Measurements from ENCODE around the gene CLEC17A.
"Not testable (repeated sequence)": the region's sequence is repeated elsewhere in the genome, so short reads cannot be mapped to it uniquely, and the experiment has no call there.

The CLEC17A gene

DNA sequence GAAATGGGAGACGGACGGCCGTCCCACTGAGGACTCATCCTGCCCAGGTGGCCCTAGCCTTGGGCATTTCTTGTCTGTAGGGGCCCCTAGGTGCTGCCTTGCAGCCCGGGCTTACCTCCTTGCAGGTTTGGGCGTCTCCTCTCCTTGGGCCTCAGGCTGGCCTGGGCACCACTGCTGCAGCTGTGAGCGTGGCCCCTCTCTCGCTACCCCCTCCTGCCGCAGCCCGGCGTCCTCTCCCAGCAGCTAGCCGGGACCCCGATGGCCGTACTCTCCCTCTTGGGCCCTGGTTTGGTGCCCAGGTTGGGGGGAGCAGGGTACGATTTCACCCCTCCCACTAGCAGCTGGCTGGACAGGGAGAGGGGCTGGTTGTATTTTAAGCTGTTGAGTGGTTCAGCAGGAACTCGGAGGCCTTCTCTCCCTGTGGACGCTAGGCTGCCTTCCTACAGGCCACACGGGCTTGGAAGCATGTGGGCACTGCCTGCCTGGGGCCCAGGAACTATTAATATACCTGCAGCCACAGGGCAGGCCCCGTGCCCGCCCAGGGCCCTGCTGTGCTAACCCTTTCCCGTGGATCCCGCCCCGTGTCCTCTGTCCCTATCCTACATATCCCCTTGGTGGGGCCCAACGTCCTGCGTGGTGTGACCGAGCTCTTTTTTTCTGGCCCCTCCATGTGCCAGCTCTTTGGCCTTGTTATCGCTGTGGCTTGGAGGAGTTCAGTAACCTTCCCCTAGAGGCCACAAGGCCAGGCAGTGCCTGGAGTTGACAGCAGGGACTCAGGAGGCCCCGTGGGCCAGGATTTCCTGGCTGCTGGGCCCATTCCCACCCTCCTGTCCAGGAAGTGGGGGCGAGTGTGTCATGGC is 22.7 kb upstream of the CLEC17A start:
- no peak for DNase-seq (ENCODE audit: low spot score)

DNA sequence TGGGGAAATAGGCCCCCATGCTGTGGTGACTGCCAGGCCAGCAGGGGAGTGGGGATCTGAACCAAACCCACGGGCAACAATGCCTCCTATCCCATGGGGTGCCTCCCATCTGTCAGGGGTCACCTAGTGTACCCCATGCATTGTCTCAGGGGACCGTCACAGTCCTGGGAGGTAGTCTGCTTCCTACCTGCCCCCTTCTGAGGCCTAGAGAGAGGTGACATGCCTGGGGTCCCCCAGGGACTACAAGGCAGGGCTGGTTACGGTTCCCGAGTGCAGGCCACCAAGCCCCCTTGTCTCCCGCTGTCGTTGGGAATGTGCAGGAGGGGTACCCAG is 22.1 kb upstream of the CLEC17A start:
- DNase-seq (ENCODE audit: low spot score), result no peak

DNA sequence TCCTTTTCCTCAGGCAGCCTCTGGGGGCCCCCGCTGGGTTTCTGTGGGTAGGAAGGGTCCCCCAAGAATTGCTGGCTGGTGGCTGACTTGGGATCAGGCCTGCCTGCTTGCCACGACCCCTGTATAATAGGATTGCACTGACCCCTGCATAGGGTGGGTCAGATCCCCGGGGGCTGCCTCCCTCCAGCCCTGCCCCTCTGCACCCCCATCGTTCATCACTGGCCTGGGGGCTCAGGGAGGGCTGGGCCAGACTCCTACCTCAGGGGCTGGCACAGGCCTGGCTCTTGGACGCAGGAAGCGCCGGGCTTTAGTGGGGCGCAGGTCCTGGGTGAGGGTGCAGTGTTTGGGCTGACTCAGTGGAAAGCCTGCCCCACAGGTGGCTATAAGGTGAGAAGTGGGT is 21.6 kb upstream of the CLEC17A start:
- no peak for DNase-seq (ENCODE audit: low spot score)

DNA sequence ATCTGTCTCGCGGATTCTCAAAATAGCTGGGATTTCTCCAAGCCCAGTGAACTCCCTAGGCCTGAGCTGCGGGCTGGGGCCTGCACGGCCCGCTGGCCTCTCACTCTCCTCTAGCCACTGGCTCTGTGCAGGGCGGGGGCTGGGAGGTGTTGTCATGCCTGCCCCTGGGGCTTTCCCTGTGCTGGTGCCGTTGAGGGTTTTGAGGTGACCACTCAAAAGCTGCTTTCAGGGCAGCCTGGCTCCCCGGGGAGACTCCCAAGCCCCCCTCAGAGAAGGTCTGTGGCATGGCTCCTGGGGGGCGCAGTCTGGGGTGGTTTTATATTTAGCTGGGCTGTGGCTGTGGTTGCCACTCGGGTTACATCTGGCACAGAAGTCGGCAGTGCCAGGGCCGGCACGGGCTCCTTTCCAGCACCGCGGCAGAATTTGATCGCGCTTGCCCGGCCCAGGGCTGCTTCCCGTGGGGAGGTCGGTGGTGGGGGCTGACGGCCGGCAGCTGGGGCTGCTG is 21.0 kb upstream of the CLEC17A start:
- DNase-seq (ENCODE audit: low spot score), result peak; percentile 67

DNA sequence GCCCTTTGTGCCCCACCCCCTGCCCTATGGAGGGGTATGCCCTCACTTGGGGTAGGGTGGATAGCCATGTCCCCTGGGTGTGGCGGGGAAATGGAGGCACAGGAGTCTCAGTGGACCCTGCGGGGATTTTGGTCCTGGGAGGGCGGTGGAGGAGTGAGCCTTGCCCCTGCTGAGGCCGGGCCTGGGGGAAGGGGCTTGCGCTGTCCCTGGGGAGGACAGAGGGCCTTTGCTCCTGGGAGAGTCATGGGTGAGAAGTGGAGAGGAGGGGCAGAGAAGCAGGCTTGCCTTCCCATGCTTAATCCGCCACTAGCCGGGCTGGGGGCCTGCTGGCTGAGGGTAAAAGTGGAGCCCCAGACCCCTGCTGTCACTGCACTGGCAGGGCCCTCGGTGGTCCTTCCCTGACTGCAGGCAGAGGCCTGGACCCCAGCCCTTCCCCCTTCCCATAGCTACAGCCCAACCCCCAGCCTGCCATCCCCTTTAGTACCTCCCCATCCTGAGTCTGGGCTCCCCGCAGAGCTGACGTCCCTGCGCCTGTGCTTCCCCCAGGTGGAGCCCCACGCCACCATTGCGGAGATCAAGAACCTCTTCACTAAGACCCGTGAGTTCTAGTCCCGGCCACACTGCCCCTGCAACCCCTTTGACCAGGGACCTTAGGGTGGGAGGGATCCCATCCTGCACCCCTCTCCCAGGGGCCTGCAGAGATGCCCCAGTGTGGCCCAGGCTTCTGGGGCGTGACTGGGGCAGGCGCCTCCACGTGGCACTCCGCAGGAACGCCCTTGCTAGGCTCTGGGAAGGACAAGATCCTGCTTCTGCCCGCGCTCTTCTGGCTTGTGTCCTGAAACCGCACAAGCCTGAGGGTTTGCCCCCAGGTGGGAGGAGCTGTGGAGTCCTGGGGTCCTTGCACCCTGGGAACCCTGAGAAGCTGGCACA is 20.0 kb upstream of the CLEC17A start:
- no peak for DNase-seq (ENCODE audit: low spot score)

DNA sequence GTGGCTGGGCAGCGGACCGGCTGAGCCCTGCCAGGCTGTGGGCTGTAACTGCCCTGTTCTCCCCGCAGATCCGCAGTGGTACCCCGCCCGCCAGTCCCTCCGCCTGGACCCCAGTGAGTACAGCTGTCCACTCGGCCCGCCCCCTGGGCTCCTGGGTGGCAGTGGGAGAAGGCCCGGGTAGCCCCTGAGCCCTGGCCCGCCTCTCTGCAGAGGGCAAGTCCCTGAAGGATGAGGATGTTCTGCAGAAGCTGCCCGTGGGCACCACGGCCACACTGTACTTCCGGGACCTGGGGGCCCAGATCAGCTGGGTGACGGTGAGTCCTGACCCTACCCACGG is 19.3 kb upstream of the CLEC17A start:
- DNase-seq (ENCODE audit: low spot score), result no peak

DNA sequence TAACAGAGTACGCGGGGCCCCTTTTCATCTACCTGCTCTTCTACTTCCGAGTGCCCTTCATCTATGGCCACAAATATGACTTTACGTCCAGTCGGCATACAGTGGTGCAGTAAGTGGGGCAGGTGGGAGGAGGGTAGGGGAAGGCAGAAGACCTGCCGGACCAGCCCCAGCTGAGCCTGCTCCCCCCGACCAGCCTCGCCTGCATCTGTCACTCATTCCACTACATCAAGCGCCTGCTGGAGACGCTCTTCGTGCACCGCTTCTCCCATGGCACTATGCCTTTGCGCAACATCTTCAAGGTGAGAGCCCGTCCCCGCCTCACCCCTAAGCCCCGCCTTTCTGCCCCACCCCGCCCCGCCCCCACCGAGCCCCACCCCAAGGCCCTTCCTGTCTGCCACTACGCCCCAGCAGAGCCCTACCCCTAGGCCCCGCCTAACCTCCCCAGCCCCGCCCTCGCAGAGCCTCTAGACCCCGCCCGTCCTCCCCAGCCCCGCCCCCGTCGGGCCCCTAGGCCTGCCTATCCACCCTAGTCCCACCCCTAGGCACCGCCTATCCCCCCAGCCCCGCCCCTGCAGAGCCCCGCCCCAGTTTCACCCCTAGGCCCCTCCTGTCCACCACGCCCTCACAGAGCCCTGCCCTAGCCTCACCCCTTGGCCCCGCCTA is 18.8 kb upstream of the CLEC17A start:
- no peak for DNase-seq (ENCODE audit: low spot score)

DNA sequence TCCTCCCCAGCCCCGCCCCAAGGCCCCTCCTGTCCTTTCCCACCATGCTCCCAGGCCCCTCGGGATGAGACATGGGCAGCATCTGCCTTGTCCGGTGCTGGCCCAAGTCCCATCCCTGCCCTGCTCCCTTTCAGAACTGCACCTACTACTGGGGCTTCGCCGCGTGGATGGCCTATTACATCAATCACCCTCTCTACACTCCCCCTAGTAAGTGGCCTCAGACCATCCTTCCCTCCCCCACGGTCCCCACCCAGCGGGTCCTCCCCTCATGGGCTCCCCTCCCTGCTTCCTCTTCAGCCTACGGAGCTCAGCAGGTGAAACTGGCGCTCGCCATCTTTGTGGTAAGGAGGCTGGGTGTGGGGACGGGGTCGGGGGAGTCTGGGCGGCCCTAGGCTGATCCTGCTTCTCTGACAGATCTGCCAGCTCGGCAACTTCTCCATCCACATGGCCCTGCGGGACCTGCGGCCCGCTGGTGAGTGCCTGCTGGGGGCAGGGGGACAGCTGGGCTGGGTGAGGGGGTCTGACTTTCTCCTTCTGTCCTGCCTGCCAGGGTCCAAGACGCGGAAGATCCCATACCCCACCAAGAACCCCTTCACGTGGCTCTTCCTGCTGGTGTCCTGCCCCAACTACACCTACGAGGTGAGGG is 18.1 kb upstream of the CLEC17A start:
- not testable (repeated sequence) for DNase-seq (ENCODE audit: low spot score)

DNA sequence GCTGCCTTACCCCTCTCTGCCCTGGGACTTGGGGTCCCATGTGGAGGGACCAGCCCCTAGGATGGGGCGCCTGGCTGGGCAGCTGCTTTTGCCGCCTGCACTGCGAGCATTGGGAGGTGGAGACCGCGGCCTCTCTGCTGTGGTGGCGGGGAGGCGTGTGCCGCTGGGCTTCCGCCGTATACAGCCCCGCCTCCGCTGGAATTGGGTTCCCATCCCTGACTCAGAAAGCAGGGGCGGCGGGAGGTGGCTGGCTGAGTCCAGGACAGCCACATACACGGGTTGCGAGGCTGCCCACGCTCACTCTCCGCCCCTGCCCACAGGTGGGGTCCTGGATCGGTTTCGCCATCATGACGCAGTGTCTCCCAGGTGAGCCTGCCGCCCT is 17.6 kb upstream of the CLEC17A start:
- no peak for DNase-seq (ENCODE audit: low spot score)

DNA sequence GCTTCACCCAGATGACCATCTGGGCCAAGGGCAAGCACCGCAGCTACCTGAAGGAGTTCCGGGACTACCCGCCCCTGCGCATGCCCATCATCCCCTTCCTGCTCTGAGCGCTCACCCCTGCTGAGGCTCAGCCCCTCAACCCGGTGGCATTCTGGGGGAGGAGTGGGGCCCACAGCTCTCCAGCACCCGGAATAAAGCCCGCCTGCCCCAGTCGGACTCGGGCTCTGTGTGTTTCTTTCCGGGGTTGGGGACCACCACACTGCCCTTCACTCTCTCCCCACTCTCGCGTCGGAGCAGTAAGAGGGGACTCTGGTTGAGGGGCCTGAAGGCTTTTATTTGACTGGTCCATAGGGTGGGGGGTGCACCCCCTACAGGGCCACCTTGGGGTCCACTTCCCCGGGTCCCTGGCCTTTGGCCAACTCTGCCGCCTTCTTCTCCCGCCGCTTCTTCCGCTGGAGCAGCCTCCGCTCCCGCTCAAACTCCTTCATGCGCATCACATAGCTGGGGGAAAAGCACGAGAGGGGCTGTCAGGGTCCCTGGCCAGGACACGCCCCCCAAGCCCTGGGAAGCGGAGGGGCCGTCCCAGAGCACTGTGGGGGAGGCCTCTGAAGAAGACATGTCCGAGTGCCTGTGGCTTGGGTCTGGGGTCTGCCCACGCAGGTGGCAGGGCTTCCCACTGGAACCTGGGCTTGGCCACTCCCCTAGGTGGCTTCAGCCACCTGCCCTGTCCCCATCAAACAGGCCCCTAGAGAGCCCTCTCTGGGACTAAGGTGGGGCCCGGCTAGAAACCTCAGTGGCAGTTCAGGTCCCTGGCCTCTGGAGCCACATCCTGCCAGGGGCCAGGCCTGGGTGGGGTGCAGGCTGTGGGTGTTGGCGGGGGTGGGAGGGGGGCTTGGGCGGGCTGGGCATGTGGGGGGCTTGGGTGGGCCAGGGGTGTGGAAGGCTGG is 16.8 kb upstream of the CLEC17A start:
- DNase-seq (ENCODE audit: low spot score), result no peak

DNA sequence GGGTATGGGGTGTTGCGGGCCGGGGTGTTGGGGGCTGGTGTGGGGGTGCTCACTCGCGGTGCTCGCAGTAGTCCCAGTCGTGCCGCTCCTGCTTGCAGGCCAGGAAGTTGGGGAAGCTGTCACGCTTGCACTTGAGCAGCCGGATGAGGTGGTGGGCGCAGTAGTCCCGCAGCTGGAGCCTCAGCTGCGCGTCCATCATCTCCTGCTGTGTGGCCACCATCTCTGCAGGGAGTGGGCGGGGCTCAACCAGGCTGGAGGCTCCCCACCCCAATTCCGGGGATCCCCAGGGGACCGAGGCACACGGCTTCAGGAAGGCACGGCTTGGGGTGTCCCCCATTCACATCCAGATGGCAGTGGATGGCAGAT is 16.2 kb upstream of the CLEC17A start:
- DNase-seq (ENCODE audit: low spot score), result no peak

DNA sequence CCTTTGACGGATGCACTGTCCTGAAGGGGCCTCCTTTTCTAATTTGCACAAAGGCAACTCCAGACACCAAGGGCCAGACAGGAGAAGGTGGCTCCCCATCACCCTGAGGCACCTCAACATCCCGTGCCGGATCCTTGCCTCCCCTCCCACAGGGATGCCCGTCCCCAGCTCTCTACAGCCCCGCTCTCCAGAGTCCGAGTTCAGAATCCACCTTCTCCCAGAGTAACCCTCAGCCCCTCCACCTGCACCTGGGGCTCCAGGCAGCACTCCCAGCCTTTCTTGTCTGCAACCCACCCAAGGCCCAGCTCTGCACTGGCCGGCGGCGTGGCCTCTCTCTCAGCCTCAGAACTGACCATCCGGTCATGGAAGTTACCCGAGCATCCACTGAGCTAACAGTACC is 15.8 kb upstream of the CLEC17A start:
- DNase-seq (ENCODE audit: low spot score), result no peak

DNA sequence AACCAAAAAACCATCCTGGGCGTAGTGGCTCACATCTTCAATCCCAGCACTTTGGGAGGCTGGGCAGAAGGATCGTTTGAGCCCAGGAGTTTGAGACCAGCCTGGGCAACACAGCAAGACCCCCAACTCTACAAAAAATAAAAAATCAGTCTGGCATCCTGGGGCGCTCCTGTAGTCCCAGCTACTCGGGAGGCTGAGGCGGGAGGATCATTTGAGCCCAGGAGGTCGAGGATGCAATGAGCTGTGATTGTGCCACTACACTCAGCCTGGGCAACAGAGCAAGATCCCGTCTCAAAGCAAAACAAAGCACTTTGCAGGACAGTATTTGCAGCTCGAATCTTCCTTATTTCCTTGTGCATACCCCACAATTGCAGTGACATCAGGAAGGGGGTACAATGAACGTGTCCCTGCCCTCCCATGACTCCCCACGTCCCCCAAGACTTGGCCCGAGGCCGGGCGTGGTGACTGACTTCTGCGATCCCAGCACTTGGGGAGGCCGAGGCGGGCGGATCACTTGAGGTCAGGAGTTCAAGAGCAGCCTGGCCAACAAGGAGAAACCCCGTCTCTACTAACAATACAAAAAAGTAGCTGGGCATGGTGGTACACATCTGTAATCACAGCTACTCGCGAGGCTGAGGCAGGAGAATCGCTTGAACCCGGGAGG is 11.9 kb upstream of the CLEC17A start:
- DNase-seq (ENCODE audit: low spot score), result no peak

DNA sequence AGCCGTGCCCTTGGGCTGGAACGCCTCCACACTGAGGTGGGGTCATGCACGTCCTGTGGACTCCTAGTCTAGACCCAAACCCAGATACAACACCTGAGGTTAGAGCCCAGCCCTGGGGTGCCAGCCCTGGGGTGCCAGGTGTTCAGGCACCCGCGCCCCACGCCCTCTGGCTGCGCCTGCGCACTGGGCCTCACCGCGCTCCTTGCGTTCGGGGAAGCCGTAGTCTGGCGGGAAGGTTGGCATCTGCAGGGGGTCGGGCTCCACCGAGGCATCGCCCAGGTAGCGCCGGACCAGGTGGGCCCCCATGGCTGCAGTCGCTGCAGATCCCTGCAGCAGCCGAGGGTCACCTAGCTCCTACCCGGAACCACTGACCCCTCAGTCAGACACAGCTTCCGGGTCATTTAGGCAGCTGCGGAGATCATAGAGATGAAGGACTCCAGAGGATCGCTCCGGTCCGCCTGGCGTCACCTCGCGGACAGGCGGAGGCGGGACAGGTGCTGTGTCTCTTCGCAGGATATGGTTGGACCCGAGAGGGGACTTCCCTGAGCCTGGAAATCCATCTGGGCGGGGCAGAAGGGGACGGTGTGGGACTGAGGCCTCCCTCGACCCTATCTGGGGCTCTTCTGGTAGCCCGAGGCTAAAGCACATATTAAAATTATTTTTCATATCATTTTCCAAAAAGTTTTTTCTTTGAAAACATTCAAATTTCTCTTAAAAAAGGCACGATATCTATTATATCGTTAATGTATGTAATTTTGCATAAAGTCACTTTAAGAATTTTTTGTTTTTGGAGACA is 11.0 kb upstream of the CLEC17A start, which contains the start of gene NDUFB7:
Gene NDUFB7, minus strand, starts transcription at position 372 of the 796 bp plus-strand sequence. Its CDS starts 66 bp downstream, at position 306.
- DNase-seq (ENCODE audit: low spot score), result peak; percentile 97

DNA sequence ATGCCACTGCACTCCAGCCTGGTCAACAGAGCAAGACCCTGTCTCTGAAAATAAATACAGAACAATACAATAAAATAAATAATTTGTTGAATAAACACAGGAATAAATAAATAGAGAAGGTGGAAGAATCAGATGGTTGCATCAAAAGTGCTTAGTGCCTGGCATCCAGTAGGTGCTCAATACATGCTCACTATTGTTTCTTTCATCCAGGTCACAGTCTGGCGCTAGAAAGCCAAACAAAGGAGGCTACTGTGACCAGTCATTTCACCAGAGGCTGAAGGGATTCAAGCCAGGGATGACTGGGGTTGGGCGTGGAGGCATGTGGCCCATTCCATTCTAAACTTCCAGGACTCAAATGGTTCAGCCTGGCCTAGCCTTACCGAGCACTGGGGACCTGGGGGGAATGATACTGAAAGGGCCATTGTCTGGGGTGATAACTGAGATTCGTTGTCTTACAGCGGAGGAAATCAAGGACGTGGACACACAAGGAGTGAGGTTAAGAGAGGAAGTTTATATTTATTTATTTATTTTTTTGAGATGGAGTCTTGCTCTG is 7.4 kb upstream of the CLEC17A start:
- DNase-seq (ENCODE audit: low spot score), result no peak

DNA sequence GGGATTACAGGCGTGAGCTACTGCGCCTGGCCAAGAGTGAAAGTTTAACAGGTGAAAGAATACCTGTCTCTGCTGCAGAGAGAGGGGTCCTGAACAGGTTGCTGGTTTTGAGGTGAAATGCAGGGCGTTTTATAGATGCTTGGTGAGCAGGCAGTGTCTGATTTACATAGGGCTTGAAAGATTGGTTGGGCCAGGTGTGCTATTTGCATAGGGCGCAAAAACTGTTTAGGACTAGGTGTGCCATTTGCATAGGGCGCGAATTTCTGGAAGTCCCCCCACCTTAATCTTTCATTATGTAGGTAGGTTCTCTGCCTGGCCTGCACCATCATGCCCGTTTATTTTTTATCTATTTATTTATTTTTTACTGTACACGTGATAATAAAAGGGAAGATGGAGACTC is 6.5 kb upstream of the CLEC17A start:
- DNase-seq (ENCODE audit: low spot score), result no peak

DNA sequence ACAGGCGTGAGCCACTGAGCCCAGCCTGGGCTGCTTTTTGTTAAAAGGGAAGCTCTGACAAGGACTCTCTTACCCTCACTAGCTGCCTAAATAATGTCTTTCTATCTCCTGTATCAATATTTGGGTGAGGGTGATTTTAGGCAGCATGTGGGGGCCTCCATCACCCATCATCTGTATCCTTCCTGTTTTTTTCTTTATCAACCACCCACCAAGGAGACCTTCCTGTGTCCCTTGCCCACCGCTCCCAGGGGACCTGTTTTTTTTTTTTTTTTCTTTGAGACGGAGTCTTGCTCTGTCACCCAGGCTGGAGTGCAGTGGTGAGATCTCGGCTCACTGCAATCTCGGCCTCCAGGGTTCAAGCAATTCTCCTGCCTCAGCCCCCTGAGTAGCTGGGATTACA is 5.6 kb upstream of the CLEC17A start:
- no peak for DNase-seq (ENCODE audit: low spot score)

DNA sequence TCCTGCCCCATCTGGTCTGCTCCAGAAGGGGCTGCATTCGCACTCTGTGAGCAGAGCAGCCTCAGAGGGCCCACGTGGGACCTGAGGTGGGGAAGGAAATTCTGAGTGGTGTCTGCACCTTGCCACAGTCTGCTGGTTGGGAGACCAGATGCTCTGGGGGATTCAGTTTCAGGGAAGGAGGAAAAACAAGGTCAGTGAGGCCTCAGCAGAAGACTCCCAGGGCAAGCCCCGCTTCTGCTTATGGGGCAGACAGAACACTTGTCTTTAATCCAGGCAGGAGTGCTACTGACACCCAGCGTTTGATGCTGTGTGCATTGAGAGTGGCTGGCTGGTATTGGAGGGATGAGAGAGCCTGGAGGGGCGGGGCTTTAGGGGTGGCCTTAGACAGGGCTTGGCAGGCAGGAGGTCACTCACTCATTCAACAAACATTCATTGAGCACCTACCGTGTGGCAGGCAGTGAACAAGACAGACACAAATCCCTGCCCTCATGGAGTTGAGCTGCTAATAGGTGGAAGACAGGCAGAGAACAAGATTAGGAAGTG is 4.9 kb upstream of the CLEC17A start:
- DNase-seq (ENCODE audit: low spot score), result no peak
